ENCODE results near the gene TFG. TPM values are rescaled to one million over a fixed set of nuclear protein-coding genes. Genes with fewer than 3 reads are reported as not detected.

TFG gene
- total RNA-seq, 1 experiment from 2014 or later, result 122 TPM

- peak; percentile 62 for DNase-seq (ENCODE audit: low spot score)
Measured at GRCh38 chr3:100796556-100796955, 87.3 kb downstream of the TFG start.

- DNase-seq (ENCODE audit: low spot score), result no peak
Measured at GRCh38 chr3:100798012-100798411, 88.7 kb downstream of the TFG start.

Other genes starting within 250 kb of the TFG start
- gene TMEM45A, start 216.9 kb upstream of the TFG start, total RNA-seq (2014; rRNA removed; shearing (Covaris generic)), result 11.5 and 17.9 TPM in 2 replicates
- not detected in 2 replicates for gene ADGRG7, start 99.9 kb upstream of the TFG start, total RNA-seq (2014; rRNA removed; shearing (Covaris generic))